GM12891 (cell line): ENCODE data around the gene SPATA1.

Experiments
- DNase-seq: peaks from one replicate; pipeline ENCODE4 v3.0.0; 2011; ENCODE audit warnings: low spot score; ENCODE audit not compliant: insufficient read length
- FAIRE-seq: peaks from 2 replicates; lab custom pipeline; 2011; peaks lifted over from hg19 to GRCh38; lab: Jason Lieb, UNC
- PAX5 ChIP-seq: IDR thresholded peaks from 2 replicates; pipeline ENCODE4 v1.6.1; 2011; ENCODE audit warnings: low read length, moderate library complexity, mild to moderate bottlenecking; ENCODE audit not compliant: insufficient read depth, severe bottlenecking
- POLR2A ChIP-seq: IDR thresholded peaks from 2 replicates; pipeline ENCODE4 v1.6.1; 2011; ENCODE audit warnings: low read depth, low read length, control low read depth
- POLR2AphosphoS5 ChIP-seq: IDR thresholded peaks from 2 replicates; pipeline ENCODE4 v1.6.1; 2011; ENCODE audit warnings: low read depth, low read length, control low read depth
- POU2F2 ChIP-seq: IDR thresholded peaks from 2 replicates; pipeline ENCODE4 v1.6.1; 2011; ENCODE audit warnings: low read depth, mild to moderate bottlenecking, control low read depth, low read length, moderate library complexity
- SPI1 ChIP-seq: IDR thresholded peaks from 2 replicates; pipeline ENCODE4 v1.6.1; 2011; ENCODE audit warnings: low read depth, low read length, control low read depth
- TAF1 ChIP-seq: IDR thresholded peaks from 2 replicates; pipeline ENCODE4 v1.6.1; 2011; ENCODE audit warnings: low read depth, low read length, control low read depth

The SPATA1 gene

DNA sequence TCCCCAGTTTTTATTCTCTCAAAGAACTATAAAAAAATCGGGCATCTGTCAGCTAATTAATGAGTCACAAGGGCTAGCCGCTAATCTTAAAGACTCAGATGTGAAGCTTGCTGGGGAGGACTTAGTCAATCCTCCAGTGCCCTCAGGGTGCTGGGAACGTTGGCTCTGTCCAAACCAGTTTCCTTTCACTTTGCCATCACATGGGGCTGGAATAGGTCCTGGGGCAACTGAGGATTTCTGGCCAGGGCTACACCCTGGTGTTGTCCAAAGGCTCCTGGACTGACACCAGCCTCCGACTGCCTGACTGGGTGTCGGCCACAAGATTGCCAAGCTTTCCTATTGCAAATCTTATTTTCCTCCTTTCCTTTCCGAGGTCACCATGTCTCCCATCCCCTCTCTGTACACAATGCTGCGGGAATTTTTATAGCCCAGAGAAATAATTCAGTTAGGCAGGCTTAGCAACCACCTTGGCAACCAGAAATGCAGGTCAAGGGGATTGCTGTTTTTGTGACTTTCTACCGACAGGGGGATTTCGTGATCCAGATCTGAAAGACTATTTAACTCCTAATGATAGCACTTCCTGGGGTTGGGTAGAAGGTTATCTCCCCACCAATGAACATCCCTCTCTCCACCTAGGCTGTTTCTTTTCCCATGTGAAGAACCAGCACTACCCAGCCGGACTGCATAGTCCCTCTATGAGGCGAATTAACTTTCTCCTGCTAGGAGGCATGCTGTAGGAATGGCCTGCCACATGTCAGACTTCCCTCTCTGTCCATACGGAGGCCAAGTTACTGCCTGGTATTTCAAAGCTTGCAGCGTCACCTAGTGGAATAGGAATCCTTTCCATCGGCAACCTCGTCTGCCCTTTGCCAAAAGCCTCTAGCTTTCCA is 98.0 kb downstream of the SPATA1 start:
- no peak for FAIRE-seq
- DNase-seq = no peak
- TF ChIP-seq TAF1 (no peak), POLR2AphosphoS5 (no peak), POU2F2 (no peak), PAX5 (no peak), POLR2A (no peak), SPI1 (no peak)

GRCh38 chr1:84605157-84605556 is 99.0 kb downstream of the SPATA1 start:
- DNase-seq = no peak
- TF ChIP-seq POU2F2 (no peak), SPI1 (no peak), TAF1 (no peak), PAX5 (no peak), POLR2A (no peak), POLR2AphosphoS5 (no peak)
- FAIRE-seq = no peak

- DNase-seq (no peak), FAIRE-seq (no peak)
- TF ChIP-seq PAX5 (no peak), POU2F2 (no peak), TAF1 (no peak)
Measured at GRCh38 chr1:84606977-84607376, 100.8 kb downstream of the SPATA1 start.

DNA sequence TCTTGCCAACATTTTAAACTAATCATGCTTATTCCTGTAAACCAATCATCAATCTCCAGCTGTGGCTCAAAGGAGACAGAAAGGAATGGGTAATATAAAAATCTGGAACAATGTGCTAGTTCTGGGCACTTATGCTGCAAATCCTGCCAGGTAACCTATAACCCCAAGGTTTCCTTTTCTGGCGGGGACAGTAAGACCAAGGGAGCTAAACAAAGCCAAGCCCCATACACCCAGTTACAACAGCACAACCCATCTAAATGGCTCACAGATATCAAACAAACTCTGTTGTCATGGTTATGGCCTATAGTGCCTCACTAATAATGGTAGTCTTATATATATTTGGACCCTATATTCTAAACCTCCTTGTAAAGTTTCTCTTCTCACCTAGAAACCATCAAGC is 104.9 kb downstream of the SPATA1 start:
- FAIRE-seq (no peak), DNase-seq (no peak)
- TF ChIP-seq POU2F2 = no peak
- no peak for TF ChIP-seq POLR2A
- TF ChIP-seq PAX5 = no peak
- TF ChIP-seq POLR2AphosphoS5 = no peak

DNA sequence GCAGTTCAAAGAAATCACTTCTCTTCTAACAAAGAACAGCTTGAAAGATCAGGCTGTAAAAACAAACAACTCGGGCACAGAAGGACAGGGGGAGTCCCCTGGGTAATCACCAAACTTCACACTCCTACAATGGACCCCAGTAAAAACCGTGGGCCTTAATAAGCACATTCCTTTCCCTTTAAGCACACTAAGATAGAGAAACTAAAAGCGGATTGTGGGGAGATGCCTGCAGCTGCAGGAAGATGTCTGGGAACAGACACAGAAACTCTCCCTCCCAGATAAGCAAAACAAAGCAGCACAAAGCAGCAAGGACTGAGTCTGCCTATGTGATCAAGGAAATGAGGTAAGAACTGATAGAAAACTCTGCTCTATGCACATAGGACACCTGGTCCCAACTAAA is 105.6 kb downstream of the SPATA1 start:
- DNase-seq (no peak), FAIRE-seq (no peak)
- TF ChIP-seq TAF1 (no peak), POLR2A (no peak), SPI1 (no peak), POLR2AphosphoS5 (no peak), PAX5 (no peak), POU2F2 (no peak)

DNA sequence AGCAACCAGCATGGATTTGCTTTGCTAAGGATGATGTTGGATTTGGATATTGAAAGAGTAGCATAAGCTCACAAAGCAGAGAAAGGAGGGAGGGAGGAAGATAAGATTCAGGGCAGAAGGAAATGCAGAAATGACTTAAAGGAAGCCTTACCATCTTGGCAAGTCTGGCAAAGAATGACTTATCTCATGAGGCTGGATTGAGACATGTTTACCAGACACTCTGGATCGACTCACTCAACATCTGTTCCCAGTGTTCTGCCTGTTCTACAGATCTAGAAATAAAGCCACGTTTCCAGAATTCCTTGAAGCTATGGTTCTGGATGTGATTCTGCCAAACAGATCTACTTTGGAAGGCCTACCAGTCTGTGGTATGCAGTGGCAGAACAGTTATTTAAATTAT is 106.8 kb downstream of the SPATA1 start:
- DNase-seq = no peak
- no peak for FAIRE-seq
- no peak for TF ChIP-seq POU2F2

DNA sequence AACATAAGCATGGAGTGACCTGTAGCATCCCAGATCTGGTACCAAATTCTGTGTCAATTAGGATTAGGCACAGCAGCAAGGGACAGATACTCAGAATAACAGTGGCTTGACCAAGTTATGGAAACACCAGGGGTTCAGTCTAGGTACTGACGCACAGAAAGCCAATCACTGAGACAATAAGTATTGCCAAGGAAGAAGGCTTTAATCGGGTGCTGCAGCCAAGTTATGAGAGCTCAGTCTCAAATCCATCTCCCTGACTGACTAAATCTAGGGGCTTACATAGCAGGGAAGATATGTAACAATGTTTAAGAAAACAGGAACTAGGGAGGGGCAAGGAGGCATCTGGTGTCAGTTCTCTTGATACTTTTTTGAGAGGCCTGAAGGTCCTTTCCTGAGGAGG is 107.7 kb downstream of the SPATA1 start:
- FAIRE-seq (no peak), DNase-seq (no peak)
- no peak for TF ChIP-seq SPI1
- no peak for TF ChIP-seq TAF1
- TF ChIP-seq POU2F2 = no peak
- TF ChIP-seq POLR2AphosphoS5 = no peak
- TF ChIP-seq POLR2A = no peak
- no peak for TF ChIP-seq PAX5

DNA sequence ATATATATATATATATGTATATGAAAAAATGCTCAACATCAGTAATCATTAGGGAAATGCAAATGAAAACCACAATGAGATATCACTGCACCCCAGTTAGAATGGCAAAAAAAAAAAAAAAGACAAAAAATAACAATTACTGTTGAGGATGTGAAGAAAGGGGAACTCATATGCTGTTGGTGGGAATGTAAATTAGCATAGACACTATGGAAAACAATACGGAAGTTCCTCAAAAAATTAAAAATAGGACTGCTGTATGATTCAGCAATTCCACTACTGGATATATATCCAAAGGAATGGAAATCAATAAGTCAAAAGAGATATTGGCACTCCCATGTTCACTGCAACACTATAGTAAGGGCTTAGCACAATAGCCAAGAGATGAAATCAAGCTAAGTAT is 109.6 kb downstream of the SPATA1 start:
- FAIRE-seq (no peak), DNase-seq (no peak)
- no peak for TF ChIP-seq TAF1
- no peak for TF ChIP-seq POLR2AphosphoS5
- no peak for TF ChIP-seq SPI1
- no peak for TF ChIP-seq POU2F2
